Cardiac fibroblast (primary cell): ENCODE data around the gene LMBRD1.

Experiments used
- DNase-seq, 2 donors: peaks; one replicate each; pipeline versions ENCODE4 v3.0.0 to v3.0.0-alpha.2; 2010; ENCODE audit warnings: low read depth in 2 of 2
- H3K4me3 ChIP-seq, 2 donors: replicated peaks in 1 of 2; 1 replicate in 1 of 2; 2 replicates in 1 of 2; pipeline ENCODE4 v1.5.1; 2011; ENCODE audit warnings: low read depth in 2 of 2, low read length in 2 of 2, mild to moderate bottlenecking in 2 of 2, moderate library complexity in 1 of 2
- CTCF ChIP-seq: IDR thresholded peaks from one replicate; pipeline ENCODE4 v1.5.1; 2011; ENCODE audit warnings: low read depth, mild to moderate bottlenecking, low read length, inconsistent platforms

The LMBRD1 gene

DNA sequence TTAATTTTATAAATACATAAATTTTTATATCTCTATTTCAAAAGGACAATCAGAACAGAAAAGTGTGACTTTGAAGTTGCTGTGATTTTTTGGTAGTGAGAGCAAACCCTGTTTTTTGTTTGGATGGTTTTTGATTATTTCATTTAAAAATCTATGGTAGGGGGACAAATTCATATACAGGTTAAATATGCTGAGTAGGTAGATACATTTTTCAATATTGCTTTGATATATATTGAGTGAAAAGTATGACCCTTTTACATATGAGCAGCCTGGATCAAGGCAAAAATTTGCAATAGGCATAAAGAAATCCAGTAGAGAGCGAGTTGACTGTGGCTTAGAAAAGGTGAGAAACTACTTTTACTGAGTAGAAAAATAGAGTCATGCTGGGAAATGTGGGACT lies 132.3 kb downstream of the LMBRD1 start:
- no peak for TF ChIP-seq CTCF
- no peak overlapping the region for H3K4me3 ChIP-seq
- DNase-seq = no peak

GRCh38 chr6:69663215-69663614 lies 133.6 kb downstream of the LMBRD1 start:
- DNase-seq = no peak
- TF ChIP-seq CTCF = no peak
- H3K4me3 ChIP-seq = no peak overlapping the region

DNA sequence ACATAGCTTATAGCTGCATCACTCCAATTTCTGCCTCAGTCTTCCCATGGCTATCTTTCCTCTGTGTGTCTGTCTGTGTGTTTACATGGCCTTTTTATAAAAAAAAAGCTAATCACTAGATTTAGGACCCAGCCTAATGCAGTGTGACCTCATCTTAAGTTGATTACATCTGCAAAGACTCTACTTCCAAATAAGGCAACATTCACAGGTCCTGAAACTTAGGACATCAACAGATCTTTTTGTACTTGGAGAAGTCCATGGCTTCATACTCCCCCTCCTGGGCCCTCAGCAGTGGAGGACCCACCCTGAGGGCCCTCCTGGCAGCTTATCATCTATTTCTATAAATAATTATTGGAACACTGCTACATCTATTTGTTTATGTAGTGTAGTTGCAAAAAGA lies 146.1 kb downstream of the LMBRD1 start:
- no peak for TF ChIP-seq CTCF
- H3K4me3 ChIP-seq = no peak overlapping the region
- DNase-seq = no peak

DNA sequence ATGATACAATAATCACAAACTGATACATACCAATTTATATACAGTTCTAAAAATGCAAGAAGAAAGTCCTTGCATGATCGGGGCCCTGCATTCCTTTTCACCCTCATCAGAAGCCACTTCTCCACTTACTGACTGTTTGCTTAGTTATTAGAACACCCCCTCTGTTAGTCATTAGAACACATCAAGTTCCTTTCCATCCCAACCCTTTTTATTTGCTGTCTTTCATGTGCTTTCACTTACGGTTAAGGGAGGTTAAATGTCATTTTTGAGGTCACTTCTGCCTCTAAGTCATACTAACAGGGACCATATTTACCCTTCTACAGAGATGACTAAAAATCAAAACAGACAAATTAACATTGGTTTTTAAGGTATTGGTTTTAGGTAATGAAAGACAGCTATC lies 149.1 kb downstream of the LMBRD1 start:
- TF ChIP-seq CTCF = no peak
- H3K4me3 ChIP-seq = no peak overlapping the region
- peak in 1 of 2 donors; percentile 8 for DNase-seq

DNA sequence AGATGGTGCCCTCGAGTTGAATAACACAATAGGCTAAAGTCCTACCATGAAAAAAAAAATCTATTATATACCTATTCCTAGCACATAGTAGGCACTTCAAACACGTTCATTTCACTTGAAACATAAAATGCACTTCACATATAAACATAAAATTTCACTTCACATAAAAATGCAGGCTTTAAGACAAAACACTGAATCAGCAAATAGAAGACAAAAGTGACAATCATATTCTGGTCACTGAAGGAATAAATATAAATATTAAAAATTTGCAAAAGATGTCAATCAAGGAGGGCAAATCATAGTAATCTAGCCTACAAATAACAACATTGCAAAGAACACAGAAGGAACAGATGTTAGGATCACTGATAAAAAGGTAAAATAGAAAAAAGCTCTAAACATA lies 153.1 kb downstream of the LMBRD1 start:
- DNase-seq = no peak
- no peak for TF ChIP-seq CTCF
- no peak overlapping the region for H3K4me3 ChIP-seq

DNA sequence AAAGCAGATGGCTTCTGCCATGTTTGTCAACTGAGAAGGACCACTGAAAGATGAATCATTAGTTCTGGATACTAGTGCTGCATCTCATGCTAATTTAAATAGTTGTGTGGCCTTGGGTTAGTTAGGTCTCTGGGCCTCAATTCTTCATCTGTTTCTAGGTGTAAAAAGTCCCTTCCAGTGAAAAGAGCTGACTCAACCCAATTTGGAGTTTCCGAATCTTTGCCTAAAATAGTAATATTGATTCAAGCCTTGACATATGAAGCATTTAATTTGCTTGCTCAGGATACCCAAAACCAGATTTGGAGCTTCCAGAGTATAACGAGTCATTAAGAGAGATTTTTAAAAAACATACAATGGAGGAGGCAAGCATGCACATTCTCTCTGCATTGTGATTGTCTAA lies 163.9 kb downstream of the LMBRD1 start:
- no peak for DNase-seq
- H3K4me3 ChIP-seq = no peak overlapping the region
- TF ChIP-seq CTCF = no peak

GRCh38 chr6:69631552-69632346 lies 165.1 kb downstream of the LMBRD1 start:
- no peak overlapping the region for H3K4me3 ChIP-seq
- DNase-seq = no peak
- no peak for TF ChIP-seq CTCF
